Trophoblast cell (in vitro differentiated cells and primary cell): ENCODE measurements around the gene LSM3.

ENCODE experiments used
- DNase-seq, 2 donors: peaks; one replicate each; pipeline ENCODE4 v3.0.0-alpha.2; 2016
- H2AFZ ChIP-seq: 2 replicates; pipeline ENCODE4 v1.6.1; 2013; ENCODE audit warnings: low read length, moderate library complexity, mild to moderate bottlenecking; ENCODE audit not compliant: insufficient read depth, poor library complexity
- H2AK5ac ChIP-seq: 2 replicates; pipeline ENCODE4 v1.6.1; 2013; ENCODE audit warnings: mild to moderate bottlenecking, low read length
- H2BK120ac ChIP-seq: 2 replicates; pipeline ENCODE4 v1.6.1; 2013; ENCODE audit warnings: low read length, mild to moderate bottlenecking, moderate library complexity; ENCODE audit not compliant: insufficient read depth, poor library complexity
- H2BK12ac ChIP-seq: 2 replicates; pipeline ENCODE4 v1.6.1; 2013; ENCODE audit warnings: mild to moderate bottlenecking, low read length, moderate library complexity
- H2BK5ac ChIP-seq: 2 replicates; pipeline ENCODE4 v1.6.1; 2013; ENCODE audit warnings: low read length, low read depth, moderate library complexity, mild to moderate bottlenecking; ENCODE audit not compliant: poor library complexity
- H3K14ac ChIP-seq: 2 replicates; pipeline ENCODE4 v1.6.1; 2013; ENCODE audit warnings: mild to moderate bottlenecking, low read length
- H3K18ac ChIP-seq: 2 replicates; pipeline ENCODE4 v1.6.1; 2013; ENCODE audit warnings: mild to moderate bottlenecking, low read length
- H3K23ac ChIP-seq: 2 replicates; pipeline ENCODE4 v1.6.1; 2013; ENCODE audit warnings: low read length
- H3K27ac ChIP-seq: 2 replicates; pipeline ENCODE4 v1.5.1; 2013; ENCODE audit warnings: low read depth, mild to moderate bottlenecking, inconsistent platforms, low read length, moderate library complexity
- H3K27me3 ChIP-seq: 2 replicates; pipeline ENCODE4 v1.6.1; 2013; ENCODE audit warnings: inconsistent platforms, mild to moderate bottlenecking, low read length, moderate library complexity; ENCODE audit not compliant: insufficient read depth
- H3K36me3 ChIP-seq, 2 experiments: 1 replicate in 1 of 2; 2 replicates in 1 of 2; pipeline ENCODE4 v1.6.1; 2013; ENCODE audit warnings: low read length in 2 of 2, mild to moderate bottlenecking in 2 of 2, moderate library complexity in 1 of 2; ENCODE audit not compliant: insufficient read depth in 2 of 2, control insufficient read depth in 1 of 2
- H3K4ac ChIP-seq: 2 replicates; pipeline ENCODE4 v1.6.1; 2013; ENCODE audit warnings: low read depth, mild to moderate bottlenecking, low read length, moderate library complexity
- H3K4me1 ChIP-seq, 2 experiments: 1 replicate in 1 of 2; 2 replicates in 1 of 2; pipeline ENCODE4 v1.6.1; 2013; ENCODE audit warnings: low read length in 2 of 2, mild to moderate bottlenecking in 2 of 2, moderate library complexity in 1 of 2; ENCODE audit not compliant: insufficient read depth in 2 of 2, control insufficient read depth in 1 of 2
- H3K4me2 ChIP-seq: 2 replicates; pipeline ENCODE4 v1.6.1; 2013; ENCODE audit warnings: inconsistent platforms, mild to moderate bottlenecking, low read length, moderate library complexity
- H3K4me3 ChIP-seq: 2 replicates; pipeline ENCODE4 v1.5.1; 2013; ENCODE audit warnings: mild to moderate bottlenecking, low read depth, low read length, inconsistent platforms
- H3K79me1 ChIP-seq: one replicate; pipeline ENCODE4 v1.6.1; 2013; ENCODE audit warnings: low read length
- H3K79me2 ChIP-seq: 2 replicates; pipeline ENCODE4 v1.6.1; 2013; ENCODE audit warnings: low read length, mild to moderate bottlenecking; ENCODE audit not compliant: control insufficient read depth, insufficient read depth, poor library complexity
- H3K9ac ChIP-seq: 2 replicates; pipeline ENCODE4 v1.6.1; 2013; ENCODE audit warnings: mild to moderate bottlenecking, low read length
- H3K9me3 ChIP-seq: 2 replicates; pipeline ENCODE4 v1.6.1; 2013; ENCODE audit warnings: low read depth, mild to moderate bottlenecking, control low read depth, inconsistent platforms, low read length; ENCODE audit not compliant: insufficient read depth
- H4K12ac ChIP-seq: 2 replicates; pipeline ENCODE4 v1.6.1; 2013; ENCODE audit warnings: low read depth, mild to moderate bottlenecking, low read length, moderate library complexity
- H4K8ac ChIP-seq: 2 replicates; pipeline ENCODE4 v1.6.1; 2013; ENCODE audit warnings: low read depth, mild to moderate bottlenecking, low read length, moderate library complexity
- H4K91ac ChIP-seq: one replicate; pipeline ENCODE4 v1.6.1; 2013; ENCODE audit warnings: low read depth, mild to moderate bottlenecking, low read length, moderate library complexity
- WGBS: extraction: QIAGEN DNeasy Blood & Tissue Kit; methylation state at CpG from one replicate; pipeline ENCODE4 v1.1.7; 2013; ENCODE audit warnings: missing lambda C conversion rate; ENCODE audit not compliant: insufficient read length, insufficient coverage; ENCODE audit errors: extremely low coverage; 5-methylcytosine and 5-hydroxymethylcytosine counted together

Gene LSM3

GRCh38 chr3:14140668-14141067 lies 37.9 kb upstream of the LSM3 start:
- no peak overlapping the region for H2AFZ ChIP-seq
- no peak overlapping the region for H3K4ac ChIP-seq
- H4K12ac ChIP-seq = no peak overlapping the region
- H3K27ac ChIP-seq = no peak overlapping the region
- no peak overlapping the region for H2BK120ac ChIP-seq
- peaks cover 11% of the 10 kb centered on the region for H3K79me1 ChIP-seq
- H3K18ac ChIP-seq = no peak overlapping the region
- WGBS = no CpG with 5 or more reads among the region's 2 CpGs
- H2BK12ac ChIP-seq = no peak overlapping the region
- no peak for DNase-seq
- H2BK5ac ChIP-seq = no peak overlapping the region
- no peaks in the 10 kb centered on the region for H3K27me3 ChIP-seq
- no peak overlapping the region for H3K4me3 ChIP-seq
- no peaks in the 10 kb centered on the region for H3K79me2 ChIP-seq
- no peak overlapping the region for H4K91ac ChIP-seq
- H2AK5ac ChIP-seq = no peak overlapping the region
- no peak overlapping the region for H3K4me2 ChIP-seq
- H3K23ac ChIP-seq = no peak overlapping the region
- H3K4me1 ChIP-seq = peaks cover 12 to 14% of the 10 kb centered on the region in 2 experiments
- peaks cover 31 to 56% of the 10 kb centered on the region in 2 experiments for H3K36me3 ChIP-seq
- H3K9ac ChIP-seq = no peak overlapping the region
- no peak overlapping the region for H4K8ac ChIP-seq
- no peak overlapping the region for H3K14ac ChIP-seq
- H3K9me3 ChIP-seq = peaks cover 2% of the 10 kb centered on the region

GRCh38 chr3:14141144-14141543 lies 37.5 kb upstream of the LSM3 start:
- no peaks in the 10 kb centered on the region for H3K27me3 ChIP-seq
- H2AK5ac ChIP-seq = no peak overlapping the region
- H3K9ac ChIP-seq = no peak overlapping the region
- peaks cover 11% of the 10 kb centered on the region for H3K79me1 ChIP-seq
- DNase-seq = no peak
- H4K12ac ChIP-seq = no peak overlapping the region
- peaks cover 15 to 17% of the 10 kb centered on the region in 2 experiments for H3K4me1 ChIP-seq
- H3K23ac ChIP-seq = no peak overlapping the region
- H4K91ac ChIP-seq = no peak overlapping the region
- H2AFZ ChIP-seq = no peak overlapping the region
- no peak overlapping the region for H3K27ac ChIP-seq
- no peak overlapping the region for H2BK5ac ChIP-seq
- peaks cover 3% of the 10 kb centered on the region for H3K9me3 ChIP-seq
- H3K36me3 ChIP-seq = peaks cover 34 to 57% of the 10 kb centered on the region in 2 experiments
- H2BK120ac ChIP-seq = no peak overlapping the region
- H3K4ac ChIP-seq = no peak overlapping the region
- H4K8ac ChIP-seq = no peak overlapping the region
- WGBS = no CpG with 5 or more reads among the region's 2 CpGs
- no peak overlapping the region for H3K4me3 ChIP-seq
- H3K79me2 ChIP-seq = no peaks in the 10 kb centered on the region
- H3K18ac ChIP-seq = no peak overlapping the region
- H3K4me2 ChIP-seq = no peak overlapping the region
- H3K14ac ChIP-seq = no peak overlapping the region
- H2BK12ac ChIP-seq = no peak overlapping the region

GRCh38 chr3:14141602-14142341 lies 36.8 kb upstream of the LSM3 start:
- Histone ChIP-seq H2BK5ac (no peak overlapping the region), H3K4me1 (peaks cover 15 to 18% of the 10 kb centered on the region in 2 experiments)
- no peak for DNase-seq

GRCh38 chr3:14142567-14143270 lies 35.9 kb upstream of the LSM3 start:
- peak in 1 of 2 donors; percentile 65 for DNase-seq
- Histone ChIP-seq H3K9ac (no peak overlapping the region), H2AK5ac (peak overlapping the region; percentile 35), H3K4me3 (no peak overlapping the region), H2BK5ac (peak overlapping the region; percentile 59), H3K9me3 (peaks cover 4% of the 10 kb centered on the region), H2AFZ (no peak overlapping the region), H4K8ac (no peak overlapping the region), H3K79me1 (peaks cover 11% of the 10 kb centered on the region), H3K27me3 (no peaks in the 10 kb centered on the region), H3K14ac (peak overlapping the region; percentile 62), H3K18ac (no peak overlapping the region), H3K4ac (no peak overlapping the region), H3K4me1 (peaks cover 15 to 18% of the 10 kb centered on the region in 2 experiments), H3K27ac (peak overlapping the region; percentile 45), H4K91ac (peak overlapping the region; percentile 79), H3K36me3 (peaks cover 43 to 59% of the 10 kb centered on the region in 2 experiments), H2BK12ac (peak overlapping the region; percentile 91), H3K23ac (no peak overlapping the region), H4K12ac (no peak overlapping the region), H2BK120ac (no peak overlapping the region), H3K79me2 (no peaks in the 10 kb centered on the region), H3K4me2 (no peak overlapping the region)
- no CpG with 5 or more reads among the region's 8 CpGs for WGBS

More at GRCh38 chr3:14141602-14142341, 36.8 kb upstream of the LSM3 start:
- no peak overlapping the region for H2AFZ ChIP-seq
- no peaks in the 10 kb centered on the region for H3K27me3 ChIP-seq
- H2BK12ac ChIP-seq = peak overlapping the region; percentile 15
- H3K23ac ChIP-seq = no peak overlapping the region
- H4K91ac ChIP-seq = peak overlapping the region; percentile 20
- H3K36me3 ChIP-seq = peaks cover 35 to 57% of the 10 kb centered on the region in 2 experiments
- H2AK5ac ChIP-seq = peak overlapping the region; percentile 21
- H3K14ac ChIP-seq = no peak overlapping the region
- H3K9me3 ChIP-seq = peaks cover 4% of the 10 kb centered on the region
- no peak overlapping the region for H3K4me2 ChIP-seq
- no peak overlapping the region for H3K4ac ChIP-seq
- no peak overlapping the region for H3K9ac ChIP-seq
- WGBS = no CpG with 5 or more reads among the region's 19 CpGs
- peaks cover 11% of the 10 kb centered on the region for H3K79me1 ChIP-seq
- no peaks in the 10 kb centered on the region for H3K79me2 ChIP-seq
- no peak overlapping the region for H4K8ac ChIP-seq
- no peak overlapping the region for H4K12ac ChIP-seq
- H3K27ac ChIP-seq = no peak overlapping the region
- peak overlapping the region; percentile 9 for H3K18ac ChIP-seq
- no peak overlapping the region for H3K4me3 ChIP-seq
- H2BK120ac ChIP-seq = no peak overlapping the region
